ENCODE data around the gene KCNE4. TPM values are rescaled to one million over a fixed set of nuclear protein-coding genes. Genes with fewer than 3 reads are reported as not detected.

KCNE4 gene
- total RNA-seq, 1 donor from 2014 or later = 0.26 TPM

- H3K4me3 ChIP-seq (ENCODE audit: low read depth, low read length) = no peak overlapping the region
- no peak for TF ChIP-seq CTCF (IDR thresholded peaks at IDR 0.05; ENCODE audit: insufficient read depth, low read length, severe bottlenecking)
- FAIRE-seq (no peak), DNase-seq (ENCODE audit: low read depth) (peak; percentile 60)
- no peaks in the 10 kb centered on the region for H3K36me3 ChIP-seq (ENCODE audit: control insufficient read depth, insufficient read depth, low read length)
- H3K27me3 ChIP-seq (ENCODE audit: control insufficient read depth, insufficient read depth, low read length) = no peaks in the 10 kb centered on the region
These were observed 38.0 kb downstream of the KCNE4 start for GRCh38 chr2:223090039-223090438.

GRCh38 chr2:223090540-223091235, 38.7 kb downstream of the KCNE4 start:
- FAIRE-seq = no peak

GRCh38 chr2:223092667-223093066, 40.7 kb downstream of the KCNE4 start:
- no peak for TF ChIP-seq CTCF (IDR thresholded peaks at IDR 0.05; ENCODE audit: insufficient read depth, low read length, severe bottlenecking)
- H3K27me3 ChIP-seq (ENCODE audit: control insufficient read depth, insufficient read depth, low read length) = no peaks in the 10 kb centered on the region
- no peak overlapping the region for H3K4me3 ChIP-seq (ENCODE audit: low read depth, low read length)
- no peaks in the 10 kb centered on the region for H3K36me3 ChIP-seq (ENCODE audit: control insufficient read depth, insufficient read depth, low read length)
- no peak for DNase-seq (ENCODE audit: low read depth)
- no peak for FAIRE-seq

More at GRCh38 chr2:223090540-223091235, 38.7 kb downstream of the KCNE4 start:
- DNase-seq (ENCODE audit: low read depth) = no peak
- Histone ChIP-seq H3K36me3 (ENCODE audit: control insufficient read depth, insufficient read depth, low read length) (no peaks in the 10 kb centered on the region), H3K27me3 (ENCODE audit: control insufficient read depth, insufficient read depth, low read length) (no peaks in the 10 kb centered on the region), H3K4me3 (ENCODE audit: low read depth, low read length) (no peak overlapping the region)
- no peak for TF ChIP-seq CTCF (IDR thresholded peaks at IDR 0.05; ENCODE audit: insufficient read depth, low read length, severe bottlenecking)

GRCh38 chr2:223093436-223094241, 41.6 kb downstream of the KCNE4 start:
- Histone ChIP-seq H3K27me3 (ENCODE audit: control insufficient read depth, insufficient read depth, low read length) (no peaks in the 10 kb centered on the region), H3K36me3 (ENCODE audit: control insufficient read depth, insufficient read depth, low read length) (no peaks in the 10 kb centered on the region), H3K4me3 (ENCODE audit: low read depth, low read length) (no peak overlapping the region)
- no peak for FAIRE-seq
- no peak for DNase-seq (ENCODE audit: low read depth)
- no peak for TF ChIP-seq CTCF (IDR thresholded peaks at IDR 0.05; ENCODE audit: insufficient read depth, low read length, severe bottlenecking)

GRCh38 chr2:223095207-223095606, 43.2 kb downstream of the KCNE4 start:
- no peak for FAIRE-seq
- Histone ChIP-seq H3K27me3 (ENCODE audit: control insufficient read depth, insufficient read depth, low read length) (no peaks in the 10 kb centered on the region), H3K36me3 (ENCODE audit: control insufficient read depth, insufficient read depth, low read length) (no peaks in the 10 kb centered on the region), H3K4me3 (ENCODE audit: low read depth, low read length) (no peak overlapping the region)
- no peak for DNase-seq (ENCODE audit: low read depth)
- TF ChIP-seq CTCF (IDR thresholded peaks at IDR 0.05; ENCODE audit: insufficient read depth, low read length, severe bottlenecking) = no peak

All from bronchial epithelial cell (primary cell).